Right lobe of liver (tissue), 6 donors: ENCODE results near the gene ITPKB. TPM values are rescaled to one million over a fixed set of nuclear protein-coding genes. Genes with fewer than 3 reads are reported as not detected.
"Not testable (repeated sequence)": the region's sequence is repeated elsewhere in the genome, so short reads cannot be mapped to it uniquely, and the experiment has no call there.

Experiments used
- ATAC-seq, 4 donors: fragments of 200-7000 bp; cut with Tn5 transposase; one replicate each; pipeline ENCODE4 v1.9.1; 2020; ENCODE audit warnings: mild to moderate bottlenecking in 4 of 4, moderate library complexity in 4 of 4
- DNase-seq, 3 donors: peaks; one replicate each; pipeline ENCODE4 v3.0.0-alpha.2; 2020
- H3K27ac ChIP-seq, 3 donors: fragments of 200-600 bp; one replicate each; pipeline ENCODE4 v1.8.0; 2022
- H3K27me3 ChIP-seq, 2 donors: fragments of 200-600 bp; one replicate each; pipeline ENCODE4 v1.8.0; 2022
- H3K36me3 ChIP-seq, 4 donors: fragments of 200-600 bp; sonication (generic) in 1 of 4; one replicate each; pipeline versions ENCODE4 v1.5.1 to v1.8.0; 2017 to 2022; ENCODE audit warnings: control low read depth in 1 of 4
- H3K4me1 ChIP-seq, 4 donors: fragments of 200-600 bp; sonication (generic) in 1 of 4; one replicate each; pipeline versions ENCODE4 v1.5.1 to v1.8.0; 2017 to 2022; ENCODE audit warnings: control low read depth in 1 of 4
- H3K4me3 ChIP-seq, 3 donors: fragments of 200-600 bp; one replicate each; pipeline ENCODE4 v1.8.0; 2022
- H3K9me3 ChIP-seq, 4 donors: fragments of 200-600 bp; sonication (generic) in 1 of 4; one replicate each; pipeline versions ENCODE4 v1.5.1 to v1.8.0; 2017 to 2022; ENCODE audit warnings: control low read depth in 1 of 4
- POLR2A ChIP-seq: fragments of 450-650 bp; IDR thresholded peaks from one replicate; pipeline ENCODE4 v1.6.1; 2017; ENCODE audit warnings: antibody characterized with exemption, mild to moderate bottlenecking
- WGBS: methylation state at CpG from one replicate; pipeline ENCODE4 v1.1.6; 2018; ENCODE audit warnings: low coverage, low lambda C conversion rate; ENCODE audit not compliant: insufficient coverage; ENCODE audit errors: missing lambda C conversion rate; 5-methylcytosine and 5-hydroxymethylcytosine counted together
- intact Hi-C, 2 donors: fragments of 100-400 bp; cut with DNase I; formaldehyde crosslinking; loops; one replicate each; pipeline versions ENCODE4 v1.11.2 to v1.14.1; 2022
- total RNA-seq, 6 experiments: library from RNA; depleted of rRNA in 2 of 6; stranded (reverse); fragments of >200 nt in 2 of 6; fragmentation: NEBNext Ultra II Directional in 3 of 6; extraction: Animal tissue kit (Norgen Biotek cat#: 25700) in 3 of 6; gene quantifications; one replicate each; pipeline versions ENCODE4 v1.1.0 to v1.2.4, GENCODE V29; 2016 to 2023
- TF ChIP-seq, protein P1 (sequence below), 4 donors: fragments of 200-600 bp in 3 of 4; fragments of 450-650 bp in 1 of 4; IDR thresholded peaks; one replicate each; pipeline versions ENCODE4 v1.5.1 to v1.8.0; 2016 to 2022; ENCODE audit warnings: antibody characterized with exemption in 4 of 4, mild to moderate bottlenecking in 2 of 4
- donor health status: DM: no; HTN: yes; CAD: no.
- donor health status: DM: no; HTN: no; CAD: no.
- donor health status: DM: no; HTN: no; CAD: no.
- donor health status: DM: no; HTN: yes; CAD: no.
- donor health status: DM: no; HTN: yes; CAD: no.

The ITPKB gene
- total RNA-seq, 6 experiments from 2014 or later: 2.1 to 4.1 (median 3.4) TPM

DNA sequence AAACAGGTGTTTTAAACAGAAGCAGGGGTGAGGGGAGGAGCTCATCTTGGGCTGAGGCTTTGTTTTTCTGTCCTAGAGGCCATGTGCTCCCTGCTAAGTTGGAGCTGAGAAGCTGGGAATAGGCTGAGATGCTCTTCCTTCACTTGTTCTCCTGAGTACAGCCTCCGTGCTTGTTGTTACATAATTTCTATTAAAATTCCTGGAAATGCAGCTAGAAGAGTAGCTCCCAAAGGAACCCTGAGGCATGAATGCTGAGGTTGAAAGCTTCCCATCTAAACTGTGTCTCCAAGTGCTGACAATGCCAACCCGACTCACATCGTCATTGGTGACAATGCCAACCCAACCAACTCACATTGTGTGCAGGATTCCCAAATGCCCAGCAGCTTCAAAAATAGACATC is 12.6 kb upstream of the ITPKB start:
- 75% methylated on average over 3 of the region's 3 CpGs for WGBS
- ATAC-seq: no peak

DNA sequence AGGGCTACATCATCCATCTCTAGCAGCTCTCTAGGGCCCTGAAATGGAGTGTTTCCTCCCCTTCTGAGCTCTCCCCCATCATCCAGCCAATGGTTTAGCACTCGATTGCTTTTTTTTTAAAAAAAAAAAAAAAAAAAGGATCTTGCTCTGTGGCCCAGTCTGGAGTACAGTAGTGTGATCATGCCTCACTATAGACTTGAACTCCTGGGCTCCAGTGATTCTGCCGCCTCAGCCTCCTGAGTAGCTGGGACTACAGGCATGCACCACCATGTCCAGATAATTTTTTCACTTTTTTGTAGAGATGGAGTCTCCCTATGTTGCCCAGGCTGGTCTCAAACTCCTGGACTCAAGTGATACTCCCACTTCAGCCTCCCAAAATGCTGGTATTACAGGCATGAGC is 12.1 kb upstream of the ITPKB start:
- WGBS: 92% methylated on average over 1 of the region's 2 CpGs
- intact Hi-C loops: no loop called here
- no peak for DNase-seq
- Histone ChIP-seq H3K36me3 (no peaks in the 10 kb centered on the region), H3K4me1 (no peaks in the 10 kb centered on the region), H3K27me3 (no peaks in the 10 kb centered on the region), H3K27ac (no peak overlapping the region), H3K4me3 (no peak overlapping the region), H3K9me3 (no peaks in the 10 kb centered on the region)
- no peak for TF ChIP-seq POLR2A
- TF ChIP-seq, protein P1, sequence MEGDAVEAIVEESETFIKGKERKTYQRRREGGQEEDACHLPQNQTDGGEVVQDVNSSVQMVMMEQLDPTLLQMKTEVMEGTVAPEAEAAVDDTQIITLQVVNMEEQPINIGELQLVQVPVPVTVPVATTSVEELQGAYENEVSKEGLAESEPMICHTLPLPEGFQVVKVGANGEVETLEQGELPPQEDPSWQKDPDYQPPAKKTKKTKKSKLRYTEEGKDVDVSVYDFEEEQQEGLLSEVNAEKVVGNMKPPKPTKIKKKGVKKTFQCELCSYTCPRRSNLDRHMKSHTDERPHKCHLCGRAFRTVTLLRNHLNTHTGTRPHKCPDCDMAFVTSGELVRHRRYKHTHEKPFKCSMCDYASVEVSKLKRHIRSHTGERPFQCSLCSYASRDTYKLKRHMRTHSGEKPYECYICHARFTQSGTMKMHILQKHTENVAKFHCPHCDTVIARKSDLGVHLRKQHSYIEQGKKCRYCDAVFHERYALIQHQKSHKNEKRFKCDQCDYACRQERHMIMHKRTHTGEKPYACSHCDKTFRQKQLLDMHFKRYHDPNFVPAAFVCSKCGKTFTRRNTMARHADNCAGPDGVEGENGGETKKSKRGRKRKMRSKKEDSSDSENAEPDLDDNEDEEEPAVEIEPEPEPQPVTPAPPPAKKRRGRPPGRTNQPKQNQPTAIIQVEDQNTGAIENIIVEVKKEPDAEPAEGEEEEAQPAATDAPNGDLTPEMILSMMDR (IDR thresholded peaks at IDR 0.05): no peak
- no peak for ATAC-seq

More for the DNA sequence above, 12.6 kb upstream of the ITPKB start:
- Histone ChIP-seq H3K27ac (no peak overlapping the region), H3K36me3 (no peaks in the 10 kb centered on the region), H3K27me3 (no peaks in the 10 kb centered on the region), H3K9me3 (no peaks in the 10 kb centered on the region), H3K4me3 (no peak overlapping the region), H3K4me1 (no peaks in the 10 kb centered on the region)
- intact Hi-C loops: no loop called here
- TF ChIP-seq POLR2A: no peak
- TF ChIP-seq, protein P1 (IDR thresholded peaks at IDR 0.05): no peak
- no peak for DNase-seq

DNA sequence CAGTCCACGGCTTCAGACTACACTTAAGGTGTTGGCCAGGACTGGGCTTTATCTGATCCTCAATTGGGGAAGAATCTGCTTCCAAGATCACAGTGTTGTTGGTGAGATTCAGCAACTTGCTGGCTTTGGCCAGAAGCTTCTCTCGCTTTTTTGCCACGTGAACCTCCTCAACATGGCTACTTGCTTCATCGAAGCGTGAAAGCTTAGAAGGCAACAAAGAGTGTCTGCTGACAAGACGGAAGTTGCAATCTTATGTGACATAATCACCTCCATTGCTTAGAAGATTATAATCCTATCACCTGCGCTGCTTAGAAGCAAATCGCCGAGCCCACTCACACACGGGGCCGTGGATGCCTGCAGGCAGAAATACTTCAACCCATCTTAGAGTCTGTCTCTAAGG is 10.4 kb upstream of the ITPKB start:
- Histone ChIP-seq H3K9me3 (no peaks in the 10 kb centered on the region), H3K27ac (no peak overlapping the region), H3K4me3 (no peak overlapping the region), H3K36me3 (no peaks in the 10 kb centered on the region), H3K27me3 (no peaks in the 10 kb centered on the region), H3K4me1 (no peaks in the 10 kb centered on the region)
- no peak for ATAC-seq
- TF ChIP-seq POLR2A: no peak
- TF ChIP-seq, protein P1 (IDR thresholded peaks at IDR 0.05): no peak
- no peak for DNase-seq
- WGBS: 82% methylated on average over 10 of the region's 11 CpGs
- intact Hi-C loops: no loop called here

DNA sequence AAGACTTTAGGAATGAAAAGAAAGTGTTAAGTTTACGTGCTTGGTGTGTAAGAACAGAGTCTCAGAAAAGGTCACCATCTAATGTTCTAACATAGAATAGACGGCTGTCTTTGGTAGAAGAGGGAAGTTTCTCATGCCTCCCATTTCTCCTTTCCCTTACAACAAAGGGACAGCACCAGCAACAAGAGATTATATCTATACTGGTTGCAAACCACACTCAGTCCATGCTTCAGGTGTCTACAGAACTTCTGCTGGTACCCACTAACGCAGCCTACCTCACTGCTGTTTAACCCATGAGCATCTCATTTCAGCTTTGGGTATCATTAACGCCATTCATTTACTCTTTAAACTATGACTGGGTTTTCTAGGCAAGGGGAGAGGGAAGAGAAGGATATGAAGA is 9.2 kb upstream of the ITPKB start:
- DNase-seq (no peak), ATAC-seq (no peak)
- TF ChIP-seq, protein P1 (IDR thresholded peaks at IDR 0.05): no peak
- no peak for TF ChIP-seq POLR2A
- intact Hi-C loops: no loop called here
- 34% methylated on average over 4 of the region's 4 CpGs for WGBS
- Histone ChIP-seq H3K36me3 (no peaks in the 10 kb centered on the region), H3K27ac (no peak overlapping the region), H3K27me3 (no peaks in the 10 kb centered on the region), H3K9me3 (peaks cover 0 to 5% (median 0%) of the 10 kb centered on the region in 4 donors), H3K4me3 (no peak overlapping the region), H3K4me1 (no peaks in the 10 kb centered on the region)

DNA sequence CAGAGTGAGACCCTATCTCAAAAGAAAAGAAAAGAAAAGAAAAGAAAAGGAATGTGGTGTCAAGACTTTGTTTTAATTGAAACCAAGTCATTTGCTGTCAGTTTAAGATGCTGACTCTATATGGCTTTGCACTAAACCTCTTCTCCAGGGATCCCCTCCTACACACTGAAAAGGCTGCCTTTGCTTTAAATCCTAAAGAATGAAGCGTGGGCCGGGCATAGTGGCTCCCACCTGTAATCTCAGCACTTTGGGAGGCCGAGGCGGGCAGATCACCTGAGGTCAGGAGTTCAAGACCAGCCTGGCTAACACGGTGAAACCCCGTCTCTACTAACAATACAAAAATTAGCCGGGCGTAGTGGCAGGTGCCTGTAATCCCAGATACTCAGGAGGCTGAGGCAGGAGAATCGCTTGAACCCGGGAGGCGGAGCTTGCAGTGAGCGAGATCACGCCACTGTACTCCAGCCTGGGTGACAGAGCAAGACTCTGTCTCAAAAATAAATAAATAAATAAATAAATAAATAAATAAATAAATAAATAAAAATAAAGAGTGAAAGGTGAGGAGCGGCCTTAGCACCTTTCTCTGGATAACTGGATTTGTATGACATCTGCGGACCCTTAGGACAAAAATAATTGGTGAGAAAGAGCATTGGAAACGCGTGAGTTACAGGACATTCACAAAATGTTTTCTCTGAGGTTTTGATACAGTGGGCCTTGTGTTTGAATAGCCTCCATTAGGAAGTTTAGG is 8.6 kb upstream of the ITPKB start:
- H3K9me3 ChIP-seq, H3K27me3 ChIP-seq, intact Hi-C loops, H3K4me1 ChIP-seq, H3K36me3 ChIP-seq, ATAC-seq, DNase-seq, H3K4me3 ChIP-seq, H3K27ac ChIP-seq: not testable (repeated sequence)
- 84% methylated on average over 7 of the region's 17 CpGs for WGBS
